H9 (cell line): Measurements from ENCODE around the gene PTPRN2. TPM values are rescaled to one million over a fixed set of nuclear protein-coding genes. Genes with fewer than 3 reads are reported as not detected.

Experiments used
- DNase-seq: peaks from one replicate; pipeline ENCODE4 v3.0.0-alpha.2; 2017
- H2AFZ ChIP-seq: one replicate; pipeline ENCODE4 v1.6.1; 2013; ENCODE audit warnings: mild to moderate bottlenecking, low read length, control low read depth, moderate library complexity
- H2AK5ac ChIP-seq: 2 replicates; pipeline ENCODE4 v1.6.1; 2013; ENCODE audit warnings: low read length, control low read depth, mixed read lengths; ENCODE audit not compliant: insufficient read length
- H2BK120ac ChIP-seq: one replicate; pipeline ENCODE4 v1.6.1; 2013; ENCODE audit warnings: low read depth, mild to moderate bottlenecking, low read length, control low read depth, inconsistent platforms; ENCODE audit not compliant: poor library complexity, severe bottlenecking
- H2BK12ac ChIP-seq: 2 replicates; pipeline ENCODE4 v1.6.1; 2013; ENCODE audit warnings: low read length, control low read depth, mixed read lengths, low read depth; ENCODE audit not compliant: insufficient read length
- H2BK15ac ChIP-seq: 2 replicates; pipeline ENCODE4 v1.6.1; 2013; ENCODE audit warnings: low read depth, low read length, control low read depth
- H2BK20ac ChIP-seq: one replicate; pipeline ENCODE4 v1.6.1; 2013; ENCODE audit warnings: low read depth, mild to moderate bottlenecking, low read length, control low read depth, inconsistent platforms; ENCODE audit not compliant: poor library complexity, severe bottlenecking
- H2BK5ac ChIP-seq: 2 replicates; pipeline ENCODE4 v1.6.1; 2013; ENCODE audit warnings: low read length, control low read depth, mixed read lengths; ENCODE audit not compliant: insufficient read length
- H3K14ac ChIP-seq: 2 replicates; pipeline ENCODE4 v1.6.1; 2013; ENCODE audit warnings: low read length, control low read depth; ENCODE audit not compliant: insufficient read depth
- H3K18ac ChIP-seq: 2 replicates; pipeline ENCODE4 v1.6.1; 2013; ENCODE audit warnings: low read depth, mild to moderate bottlenecking, mixed read lengths, low read length, control low read depth; ENCODE audit not compliant: insufficient read length
- H3K23ac ChIP-seq: 2 replicates; pipeline ENCODE4 v1.6.1; 2013; ENCODE audit warnings: low read length, control low read depth, mixed read lengths, low read depth; ENCODE audit not compliant: insufficient read length
- H3K23me2 ChIP-seq: 2 replicates; pipeline ENCODE4 v1.6.1; 2013; ENCODE audit warnings: low read depth, mild to moderate bottlenecking, mixed read lengths, low read length, control low read depth; ENCODE audit not compliant: insufficient read length, poor library complexity, severe bottlenecking
- H3K27ac ChIP-seq: 2 replicates; pipeline ENCODE4 v1.5.1; 2013; ENCODE audit warnings: low read length, control low read depth, mixed read lengths, low read depth; ENCODE audit not compliant: insufficient read length
- H3K27me3 ChIP-seq: 2 replicates; pipeline ENCODE4 v1.6.1; 2013; ENCODE audit warnings: low read length, control low read depth, inconsistent platforms; ENCODE audit not compliant: insufficient read depth
- H3K4ac ChIP-seq: 2 replicates; pipeline ENCODE4 v1.6.1; 2013; ENCODE audit warnings: low read depth, mild to moderate bottlenecking, control low read depth, inconsistent platforms, low read length, moderate library complexity
- H3K4me1 ChIP-seq: 2 replicates; pipeline ENCODE4 v1.6.1; 2013; ENCODE audit warnings: low read length, control low read depth, inconsistent platforms; ENCODE audit not compliant: insufficient read depth
- H3K4me2 ChIP-seq: 2 replicates; pipeline ENCODE4 v1.6.1; 2013; ENCODE audit warnings: low read length, control low read depth, mixed read lengths; ENCODE audit not compliant: insufficient read length, insufficient read depth
- H3K56ac ChIP-seq: 2 replicates; pipeline ENCODE4 v1.6.1; 2013; ENCODE audit warnings: low read depth, mild to moderate bottlenecking, mixed read lengths, low read length, control low read depth; ENCODE audit not compliant: insufficient read length
- H3K79me1 ChIP-seq: 2 replicates; pipeline ENCODE4 v1.6.1; 2013; ENCODE audit warnings: low read depth, mild to moderate bottlenecking, moderate library complexity, low read length, control low read depth, inconsistent platforms; ENCODE audit not compliant: insufficient read depth, poor library complexity, severe bottlenecking
- H3K79me2 ChIP-seq: 2 replicates; pipeline ENCODE4 v1.6.1; 2013; ENCODE audit warnings: low read length, control low read depth, inconsistent platforms; ENCODE audit not compliant: insufficient read depth
- H3K9ac ChIP-seq: 2 replicates; pipeline ENCODE4 v1.6.1; 2013; ENCODE audit warnings: low read length, control low read depth, mixed read lengths; ENCODE audit not compliant: insufficient read length; ENCODE audit errors: extremely low read depth
- H3K9me3 ChIP-seq: one replicate; pipeline ENCODE4 v1.6.1; 2013; ENCODE audit warnings: low read depth, low read length, inconsistent platforms; ENCODE audit not compliant: control insufficient read depth
- H3T11ph ChIP-seq: one replicate; pipeline ENCODE4 v1.6.1; 2013; ENCODE audit warnings: mild to moderate bottlenecking, low read length, control low read depth, inconsistent platforms
- H4K20me1 ChIP-seq: one replicate; pipeline ENCODE4 v1.6.1; 2013; ENCODE audit not compliant: control insufficient read depth, insufficient read length, insufficient read depth
- H4K5ac ChIP-seq: 2 replicates; pipeline ENCODE4 v1.6.1; 2013; ENCODE audit warnings: low read depth, mild to moderate bottlenecking, mixed read lengths, low read length, control low read depth; ENCODE audit not compliant: insufficient read length
- H4K8ac ChIP-seq: replicated peaks from 2 replicates; pipeline ENCODE4 v1.6.1; 2013; ENCODE audit warnings: low read length, control low read depth, mixed read lengths, low read depth; ENCODE audit not compliant: insufficient read length
- H4K91ac ChIP-seq: 2 replicates; pipeline ENCODE4 v1.6.1; 2013; ENCODE audit warnings: low read depth, mild to moderate bottlenecking, moderate library complexity, mixed read lengths, low read length, control low read depth; ENCODE audit not compliant: insufficient read length
- H3K27ac Mint-ChIP-seq, 3 experiments: 2 replicates in 2 of 3; 3 replicates in 1 of 3; pipeline ENCODE4 v1.8.0; 2020 to 2021; ENCODE audit warnings: mixed read lengths in 3 of 3, mild to moderate bottlenecking in 1 of 3, moderate library complexity in 1 of 3
- H3K27me3 Mint-ChIP-seq: 2 replicates; pipeline ENCODE4 v1.8.0; 2021; ENCODE audit warnings: low read depth, mild to moderate bottlenecking, moderate library complexity, mixed read lengths
- H3K36me3 Mint-ChIP-seq, 3 experiments: 2 replicates in 2 of 3; 3 replicates in 1 of 3; pipeline ENCODE4 v1.8.0; 2020 to 2021; ENCODE audit warnings: low read depth in 3 of 3, mixed read lengths in 3 of 3; ENCODE audit not compliant: insufficient read depth in 1 of 3
- H3K4me1 Mint-ChIP-seq, 2 experiments: 2 replicates each; pipeline ENCODE4 v1.8.0; 2020; ENCODE audit warnings: mixed read lengths in 2 of 2
- H3K4me3 Mint-ChIP-seq, 2 experiments: 2 replicates in 1 of 2; 3 replicates in 1 of 2; pipeline ENCODE4 v1.8.0; 2020 to 2021; ENCODE audit warnings: mild to moderate bottlenecking in 2 of 2, mixed read lengths in 2 of 2, moderate library complexity in 1 of 2
- H3K9me3 Mint-ChIP-seq, 2 experiments: 2 replicates in 1 of 2; 3 replicates in 1 of 2; pipeline ENCODE4 v1.8.0; 2020; ENCODE audit warnings: mild to moderate bottlenecking in 2 of 2, mixed read lengths in 2 of 2, moderate library complexity in 1 of 2
- WGBS: extraction: QIAGEN DNeasy Blood & Tissue Kit; methylation state at CpG from one replicate; pipeline ENCODE4 v1.1.7; 2013; ENCODE audit warnings: missing lambda C conversion rate, low lambda C conversion rate, mixed read lengths; ENCODE audit not compliant: insufficient read length; ENCODE audit errors: extremely low coverage; 5-methylcytosine and 5-hydroxymethylcytosine counted together
- total RNA-seq: library from RNA; stranded (reverse); gene quantifications from 2 replicates; pipeline ENCODE4 v1.2.1, GENCODE V29; 2021
- TF ChIP-seq, protein P1 (sequence below): fragments of 200-600 bp; sonication (generic); conservative IDR thresholded peaks from 3 replicates; pipeline ENCODE4 v1.8.0; 2021; ENCODE audit warnings: antibody characterized with exemption, mild to moderate bottlenecking

The PTPRN2 gene
- total RNA-seq, 1 experiment from 2014 or later = 5.2 TPM

DNA sequence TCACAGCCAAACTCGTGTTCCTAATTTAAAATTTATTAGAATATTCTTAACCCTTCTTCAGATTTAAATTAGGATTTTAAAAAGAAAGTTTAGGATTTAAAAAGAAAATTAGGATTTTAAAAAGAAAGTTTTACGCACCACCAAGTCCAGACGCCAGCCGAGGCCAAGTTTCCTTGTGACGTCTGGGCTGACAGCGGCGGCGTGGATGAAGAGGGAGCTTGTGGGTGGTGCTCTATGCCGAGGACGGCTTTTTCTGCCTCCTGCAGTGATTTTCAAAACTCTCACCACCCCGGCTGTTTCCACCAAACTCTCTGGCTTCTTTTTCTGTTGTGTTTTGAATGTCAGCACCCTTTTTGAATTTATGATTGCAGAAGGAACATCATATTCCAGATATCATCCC, 997.9 kb downstream of the PTPRN2 start:
- H4K8ac ChIP-seq = no peak overlapping the region

More for the DNA sequence above, 997.9 kb downstream of the PTPRN2 start:
- no peak overlapping the region for H3K56ac ChIP-seq
- H3K27me3 ChIP-seq = peaks cover 55% of the 10 kb centered on the region
- H3K9me3 Mint-ChIP-seq = peaks cover 0 to 12% of the 10 kb centered on the region in 2 experiments; a peak in 4 of 5 replicates
- H3K4ac ChIP-seq = no peak overlapping the region
- H4K20me1 ChIP-seq = no peaks in the 10 kb centered on the region
- H3K4me2 ChIP-seq = no peak overlapping the region
- no peak overlapping the region for H3K14ac ChIP-seq
- TF ChIP-seq, protein P1, sequence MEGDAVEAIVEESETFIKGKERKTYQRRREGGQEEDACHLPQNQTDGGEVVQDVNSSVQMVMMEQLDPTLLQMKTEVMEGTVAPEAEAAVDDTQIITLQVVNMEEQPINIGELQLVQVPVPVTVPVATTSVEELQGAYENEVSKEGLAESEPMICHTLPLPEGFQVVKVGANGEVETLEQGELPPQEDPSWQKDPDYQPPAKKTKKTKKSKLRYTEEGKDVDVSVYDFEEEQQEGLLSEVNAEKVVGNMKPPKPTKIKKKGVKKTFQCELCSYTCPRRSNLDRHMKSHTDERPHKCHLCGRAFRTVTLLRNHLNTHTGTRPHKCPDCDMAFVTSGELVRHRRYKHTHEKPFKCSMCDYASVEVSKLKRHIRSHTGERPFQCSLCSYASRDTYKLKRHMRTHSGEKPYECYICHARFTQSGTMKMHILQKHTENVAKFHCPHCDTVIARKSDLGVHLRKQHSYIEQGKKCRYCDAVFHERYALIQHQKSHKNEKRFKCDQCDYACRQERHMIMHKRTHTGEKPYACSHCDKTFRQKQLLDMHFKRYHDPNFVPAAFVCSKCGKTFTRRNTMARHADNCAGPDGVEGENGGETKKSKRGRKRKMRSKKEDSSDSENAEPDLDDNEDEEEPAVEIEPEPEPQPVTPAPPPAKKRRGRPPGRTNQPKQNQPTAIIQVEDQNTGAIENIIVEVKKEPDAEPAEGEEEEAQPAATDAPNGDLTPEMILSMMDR = no peak
- WGBS = no CpG with 5 or more reads among the region's 11 CpGs
- peaks cover 99% of the 10 kb centered on the region for H3K27me3 Mint-ChIP-seq
- peaks cover 5 to 12% (median 5%) of the 10 kb centered on the region in 3 experiments; a peak in 6 of 7 replicates for H3K36me3 Mint-ChIP-seq
- no peak overlapping the region for H2BK12ac ChIP-seq
- no peaks in the 10 kb centered on the region for H3K79me2 ChIP-seq
- H4K5ac ChIP-seq = no peak overlapping the region
- no peak overlapping the region for H2BK20ac ChIP-seq
- H2BK15ac ChIP-seq = no peak overlapping the region
- H3K18ac ChIP-seq = no peak overlapping the region
- no peak overlapping the region for H3K27ac ChIP-seq
- no peak overlapping the region for H2AK5ac ChIP-seq
- H3K23ac ChIP-seq = no peak overlapping the region
- no peak overlapping the region for H3T11ph ChIP-seq
- no peaks in the 10 kb centered on the region for H3K79me1 ChIP-seq
- no peak overlapping the region for H3K27ac Mint-ChIP-seq
- H2BK120ac ChIP-seq = no peak overlapping the region
- H2AFZ ChIP-seq = no peak overlapping the region
- H3K9me3 ChIP-seq = no peaks in the 10 kb centered on the region
- no peak overlapping the region for H3K9ac ChIP-seq
- no peaks in the 10 kb centered on the region for H3K4me1 ChIP-seq
- H3K4me1 Mint-ChIP-seq = peaks cover 4 to 8% of the 10 kb centered on the region in 2 experiments
- no peak overlapping the region for H4K91ac ChIP-seq
- no peak overlapping the region for H3K4me3 Mint-ChIP-seq
- H2BK5ac ChIP-seq = no peak overlapping the region
- no peak for DNase-seq
- no peaks in the 10 kb centered on the region for H3K23me2 ChIP-seq
